Measurements from ENCODE around the gene TMEM45A.

DNA sequence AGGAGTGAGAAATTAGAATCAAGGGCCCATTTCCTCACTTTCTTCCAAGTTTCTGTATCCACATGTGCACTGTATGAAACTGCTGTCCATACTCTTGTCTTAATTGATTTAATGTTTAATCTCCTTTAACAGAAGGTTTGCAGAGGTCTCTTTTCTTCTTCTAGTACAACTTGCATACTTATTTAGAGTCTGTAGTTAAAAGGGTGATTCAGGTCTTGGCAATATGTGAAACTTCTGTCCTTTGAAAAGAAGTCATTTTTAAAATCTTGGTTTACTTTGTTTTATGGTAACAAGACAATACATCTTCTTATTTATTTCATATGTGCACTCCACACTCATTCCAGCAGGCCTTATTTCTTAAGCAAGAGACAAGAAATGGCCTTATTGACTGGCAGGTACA lies 25.8 kb downstream of the TMEM45A start:
- no peak for TF ChIP-seq POLR2A (IDR thresholded peaks at IDR 0.05)
- no peak for TF ChIP-seq CTCF (IDR thresholded peaks at IDR 0.05 in 4 of 5, conservative IDR thresholded peaks at IDR 0.05 in 1 of 5)
